Mammary epithelial cell (primary cell): Measurements from ENCODE around the gene INSYN2B.

Experiments
- EZH2 ChIP-seq: IDR thresholded peaks from 2 replicates; pipeline ENCODE4 v1.6.1; 2012; ENCODE audit warnings: low read length, inconsistent platforms, borderline replicate concordance
- TF ChIP-seq, protein P1 (sequence below), 2 donors: IDR thresholded peaks in 1 of 2; conservative IDR thresholded peaks in 1 of 2; 2 replicates each; pipeline ENCODE4 v1.5.1; 2011 to 2012; ENCODE audit warnings: inconsistent platforms in 2 of 2, low read length in 2 of 2, mild to moderate bottlenecking in 2 of 2, control low read depth in 1 of 2, low read depth in 1 of 2; ENCODE audit not compliant: insufficient read depth in 1 of 2; ENCODE audit errors: extremely low read depth in 1 of 2

DNA sequence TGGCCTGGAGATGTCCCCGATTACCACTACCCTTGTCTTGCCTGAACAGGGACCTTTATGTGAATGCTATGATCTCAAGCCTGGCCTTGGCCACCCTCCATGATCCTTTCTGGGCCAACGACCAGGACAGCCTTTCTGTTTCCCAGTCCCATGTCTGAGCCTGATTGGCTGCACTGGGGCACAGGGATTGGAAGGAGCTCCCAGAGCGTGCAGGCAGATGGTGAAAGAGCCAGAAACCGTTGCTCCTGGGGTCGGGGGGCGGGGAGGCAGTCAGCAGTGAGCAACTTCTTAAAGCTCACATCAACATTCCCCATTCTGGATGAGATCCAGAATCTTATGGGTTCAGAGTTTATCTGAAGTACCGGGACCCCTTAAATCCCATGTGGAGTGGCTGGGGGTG, 84.4 kb downstream of the INSYN2B start:
- no peak for TF ChIP-seq EZH2
- TF ChIP-seq, protein P1, sequence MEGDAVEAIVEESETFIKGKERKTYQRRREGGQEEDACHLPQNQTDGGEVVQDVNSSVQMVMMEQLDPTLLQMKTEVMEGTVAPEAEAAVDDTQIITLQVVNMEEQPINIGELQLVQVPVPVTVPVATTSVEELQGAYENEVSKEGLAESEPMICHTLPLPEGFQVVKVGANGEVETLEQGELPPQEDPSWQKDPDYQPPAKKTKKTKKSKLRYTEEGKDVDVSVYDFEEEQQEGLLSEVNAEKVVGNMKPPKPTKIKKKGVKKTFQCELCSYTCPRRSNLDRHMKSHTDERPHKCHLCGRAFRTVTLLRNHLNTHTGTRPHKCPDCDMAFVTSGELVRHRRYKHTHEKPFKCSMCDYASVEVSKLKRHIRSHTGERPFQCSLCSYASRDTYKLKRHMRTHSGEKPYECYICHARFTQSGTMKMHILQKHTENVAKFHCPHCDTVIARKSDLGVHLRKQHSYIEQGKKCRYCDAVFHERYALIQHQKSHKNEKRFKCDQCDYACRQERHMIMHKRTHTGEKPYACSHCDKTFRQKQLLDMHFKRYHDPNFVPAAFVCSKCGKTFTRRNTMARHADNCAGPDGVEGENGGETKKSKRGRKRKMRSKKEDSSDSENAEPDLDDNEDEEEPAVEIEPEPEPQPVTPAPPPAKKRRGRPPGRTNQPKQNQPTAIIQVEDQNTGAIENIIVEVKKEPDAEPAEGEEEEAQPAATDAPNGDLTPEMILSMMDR (conservative IDR thresholded peaks at IDR 0.05 in 1 of 2, IDR thresholded peaks at IDR 0.05 in 1 of 2; ENCODE audit: extremely low read depth in 1 of 2, insufficient read depth in 1 of 2, low read depth in 1 of 2, low read length in 2 of 2): no peak
